ENCODE results near the gene GALK1. TPM values are rescaled to one million over a fixed set of nuclear protein-coding genes. Genes with fewer than 3 reads are reported as not detected.

GALK1 gene
- total RNA-seq, 1 experiment from 2014 or later: 36.7 TPM

- Histone ChIP-seq H3K4me2 (ENCODE audit: insufficient read depth, insufficient read length, low read length) (no peak overlapping the region), H3K23ac (ENCODE audit: insufficient read length, low read depth, low read length) (no peak overlapping the region), H3K27ac (ENCODE audit: insufficient read length, low read depth, low read length) (no peak overlapping the region), H3K27me3 (ENCODE audit: insufficient read depth, low read length) (peaks cover 4% of the 10 kb centered on the region; the same call in 1 of the 2 replicates), H3K18ac (ENCODE audit: insufficient read length, low read depth, low read length) (no peak overlapping the region), H2BK120ac (ENCODE audit: low read depth, low read length, poor library complexity, severe bottlenecking) (no peak overlapping the region), H3T11ph (ENCODE audit: low read length) (no peak overlapping the region), H2BK5ac (ENCODE audit: insufficient read length, low read length) (no peak overlapping the region), H3K56ac (ENCODE audit: insufficient read length, low read depth, low read length) (no peak overlapping the region), H4K8ac (replicated peaks; ENCODE audit: insufficient read length, low read depth, low read length) (no peak overlapping the region), H3K79me1 (ENCODE audit: insufficient read depth, low read depth, low read length, poor library complexity, severe bottlenecking) (no peaks in the 10 kb centered on the region), H2AK5ac (ENCODE audit: insufficient read length, low read length) (no peak overlapping the region), H3K4ac (ENCODE audit: low read depth, low read length) (no peak overlapping the region), H3K79me2 (ENCODE audit: insufficient read depth, low read length) (no peaks in the 10 kb centered on the region), H3K9ac (ENCODE audit: extremely low read depth, insufficient read length, low read length) (no peak overlapping the region), H4K20me1 (ENCODE audit: control insufficient read depth, insufficient read depth, insufficient read length) (no peaks in the 10 kb centered on the region), H2BK15ac (ENCODE audit: low read depth, low read length) (no peak overlapping the region), H3K14ac (ENCODE audit: insufficient read depth, low read length) (no peak overlapping the region), H2BK12ac (ENCODE audit: insufficient read length, low read depth, low read length) (no peak overlapping the region), H4K5ac (ENCODE audit: insufficient read length, low read depth, low read length) (no peak overlapping the region), H3K9me3 (ENCODE audit: control insufficient read depth, low read depth, low read length) (no peaks in the 10 kb centered on the region), H3K4me1 (ENCODE audit: insufficient read depth, low read length) (no peaks in the 10 kb centered on the region; the same call in 1 of the 2 replicates), H2BK20ac (ENCODE audit: low read depth, low read length, poor library complexity, severe bottlenecking) (no peak overlapping the region), H4K91ac (ENCODE audit: insufficient read length, low read depth, low read length) (no peak overlapping the region), H3K23me2 (ENCODE audit: insufficient read length, low read depth, low read length, poor library complexity, severe bottlenecking) (peaks cover 11% of the 10 kb centered on the region), H2AFZ (ENCODE audit: low read length) (no peak overlapping the region)
- Mint-ChIP-seq H3K4me1 (peaks cover 4 to 6% of the 10 kb centered on the region in 2 experiments), H3K4me3 (no peak overlapping the region), H3K27ac (no peak overlapping the region; a peak in 1 of 7 replicates), H3K9me3 (no peaks in the 10 kb centered on the region), H3K27me3 (ENCODE audit: low read depth) (peaks cover 36% of the 10 kb centered on the region), H3K36me3 (ENCODE audit: insufficient read depth in 1 of 3, low read depth in 3 of 3) (no peaks in the 10 kb centered on the region; a peak in 1 of 7 replicates)
- DNase-seq: no peak
- no peak for TF ChIP-seq CTCF (conservative IDR thresholded peaks at IDR 0.05)
- WGBS (ENCODE audit: extremely low coverage, insufficient read length, low lambda C conversion rate): no CpG with 5 or more reads among the region's 9 CpGs
Observed at GRCh38 chr17:75722542-75723095, 42.4 kb downstream of the GALK1 start.
